ENCODE data around the gene TLCD5. TPM values are rescaled to one million over a fixed set of nuclear protein-coding genes. Genes with fewer than 3 reads are reported as not detected.
A peak's percentile ranks its signal among the peaks of the same experiment; 100 is the strongest.

TLCD5 gene
- total RNA-seq, 1 donor from 2014 or later = 13.1 TPM

- no peak for DNase-seq (ENCODE audit: low spot score)
- intact Hi-C loops (cut with DNase I) = no loop called here
- ATAC-seq = no peak
These were observed 19.8 kb upstream of the TLCD5 start for GRCh38 chr11:120305286-120305685.

GRCh38 chr11:120306519-120307242 lies 18.4 kb upstream of the TLCD5 start:
- DNase-seq (ENCODE audit: low spot score) (no peak), ATAC-seq (no peak)

GRCh38 chr11:120307476-120307875 lies 17.6 kb upstream of the TLCD5 start:
- DNase-seq (ENCODE audit: low spot score) (no peak), ATAC-seq (no peak)
- intact Hi-C loops (cut with DNase I) = no loop called here

More at GRCh38 chr11:120306519-120307242, 18.4 kb upstream of the TLCD5 start:
- intact Hi-C loops (cut with DNase I) = no loop called here

- intact Hi-C loops (cut with DNase I) = no loop called here
- ATAC-seq (no peak), DNase-seq (ENCODE audit: low spot score) (no peak)
These were observed 17.0 kb upstream of the TLCD5 start for GRCh38 chr11:120308081-120308480.

- intact Hi-C loops (cut with DNase I) = no loop called here
- ATAC-seq = no peak
These were observed 14.2 kb upstream of the TLCD5 start for GRCh38 chr11:120310870-120311269.

GRCh38 chr11:120314861-120315260 lies 10.2 kb upstream of the TLCD5 start:
- intact Hi-C loops (cut with DNase I) = no loop called here
- DNase-seq (ENCODE audit: low spot score) (no peak), ATAC-seq (no peak)

More at GRCh38 chr11:120310870-120311269, 14.2 kb upstream of the TLCD5 start:
- DNase-seq (ENCODE audit: low spot score) = no peak

- intact Hi-C loops (cut with DNase I) = no loop called here
- peak; percentile 76 for ATAC-seq
- no peak for DNase-seq (ENCODE audit: low spot score)
These were observed 8.0 kb upstream of the TLCD5 start for GRCh38 chr11:120316880-120317688.

- DNase-seq (ENCODE audit: low spot score) (no peak), ATAC-seq (no peak)
- intact Hi-C loops (cut with DNase I) = no loop called here
These were observed 7.2 kb upstream of the TLCD5 start for GRCh38 chr11:120317689-120318480.

- ATAC-seq (no peak), DNase-seq (ENCODE audit: low spot score) (no peak)
- intact Hi-C loops (cut with DNase I) = no loop called here
These were observed 6.2 kb upstream of the TLCD5 start for GRCh38 chr11:120318906-120319305.

- ATAC-seq (peak; percentile 77), DNase-seq (ENCODE audit: low spot score) (no peak)
- intact Hi-C loops (cut with DNase I) = no loop called here
These were observed 1.1 kb downstream of the TLCD5 start for GRCh38 chr11:120326228-120326627.

- intact Hi-C loops (cut with DNase I) = no loop called here
- no peak for ATAC-seq
- no peak for DNase-seq (ENCODE audit: low spot score)
These were observed 1.8 kb downstream of the TLCD5 start for GRCh38 chr11:120326845-120327281.

- intact Hi-C loops (cut with DNase I) = no loop called here
- no peak for ATAC-seq
- no peak for DNase-seq (ENCODE audit: low spot score)
These were observed 2.2 kb downstream of the TLCD5 start for GRCh38 chr11:120327311-120327710.

- intact Hi-C loops (cut with DNase I) = no loop called here
- no peak for ATAC-seq
- no peak for DNase-seq (ENCODE audit: low spot score)
These were observed 4.5 kb downstream of the TLCD5 start for GRCh38 chr11:120329556-120329955.

GRCh38 chr11:120330045-120330444 lies 4.9 kb downstream of the TLCD5 start:
- intact Hi-C loops (cut with DNase I) = loop anchor here (10.0 kb wide), 1 partner anchor 95 kb away; no protein-coding TSS in a partner anchor
- no peak for DNase-seq (ENCODE audit: low spot score)
- ATAC-seq = no peak

GRCh38 chr11:120331301-120331996 lies 6.3 kb downstream of the TLCD5 start:
- no peak for ATAC-seq
- no peak for DNase-seq (ENCODE audit: low spot score)
- intact Hi-C loops (cut with DNase I) = loop anchor here (10.0 kb wide), 1 partner anchor 93 kb away; no protein-coding TSS in a partner anchor

- ATAC-seq (no peak), DNase-seq (ENCODE audit: low spot score) (no peak)
- intact Hi-C loops (cut with DNase I) = loop anchor here (10.0 kb wide), 1 partner anchor 92 kb away; no protein-coding TSS in a partner anchor
These were observed 8.0 kb downstream of the TLCD5 start for GRCh38 chr11:120332822-120333716.

GRCh38 chr11:120333801-120334200 lies 8.7 kb downstream of the TLCD5 start:
- DNase-seq (ENCODE audit: low spot score) (no peak), ATAC-seq (no peak)
- intact Hi-C loops (cut with DNase I) = loop anchor here (10.0 kb wide), 1 partner anchor 91 kb away; no protein-coding TSS in a partner anchor

GRCh38 chr11:120334332-120334731 lies 9.2 kb downstream of the TLCD5 start:
- intact Hi-C loops (cut with DNase I) = loop anchor here (10.0 kb wide), 1 partner anchor 90 kb away; no protein-coding TSS in a partner anchor

More at GRCh38 chr11:120334332-120334731, 9.2 kb downstream of the TLCD5 start:
- no peak for ATAC-seq
- no peak for DNase-seq (ENCODE audit: low spot score)

All from sciatic nerve (tissue), 2 donors.